ENCODE measurements around the gene GLRB.

GRCh38 chr4:157128395-157128794 lies 52.4 kb downstream of the GLRB start:
- TF ChIP-seq CTCF (IDR thresholded peaks at IDR 0.05) (no peak), EZH2 (IDR thresholded peaks at IDR 0.05; ENCODE audit: borderline replicate concordance, insufficient read depth, low read depth, low read length, poor library complexity, severe bottlenecking) (no peak)
